Loucy (cell line): ENCODE measurements around the gene SUOX.
"Not testable (repeated sequence)": the region's sequence is repeated elsewhere in the genome, so short reads cannot be mapped to it uniquely, and the experiment has no call there.

Experiments
- H2AFZ ChIP-seq: fragments of 200-600 bp; sonication (generic); 2 replicates; pipeline ENCODE4 v1.6.0; 2016; ENCODE audit warnings: antibody characterized with exemption, mild to moderate bottlenecking, low read length, moderate library complexity
- H3F3A ChIP-seq: fragments of 200-600 bp; 2 replicates; pipeline ENCODE4 v1.6.0; 2016; ENCODE audit warnings: antibody characterized with exemption, low read depth, mild to moderate bottlenecking
- H3K27me3 ChIP-seq: fragments of 200-600 bp; sonication (generic); 2 replicates; pipeline ENCODE4 v1.6.1; 2014; ENCODE audit warnings: low read length, mild to moderate bottlenecking; ENCODE audit not compliant: insufficient read depth, poor library complexity, severe bottlenecking
- H3K36me3 ChIP-seq: fragments of 200-600 bp; sonication (generic); 2 replicates; pipeline ENCODE4 v1.6.1; 2016; ENCODE audit warnings: low read length; ENCODE audit not compliant: insufficient read depth
- H3K4me1 ChIP-seq: fragments of 200-600 bp; sonication (generic); 2 replicates; pipeline ENCODE4 v1.5.1; 2014; ENCODE audit warnings: low read length, mild to moderate bottlenecking; ENCODE audit not compliant: insufficient read depth, poor library complexity, severe bottlenecking
- H3K4me2 ChIP-seq: fragments of 200-600 bp; sonication (generic); 2 replicates; pipeline ENCODE4 v1.6.0; 2014; ENCODE audit warnings: antibody characterized with exemption, low read length, low read depth, mild to moderate bottlenecking; ENCODE audit not compliant: poor library complexity, severe bottlenecking
- H3K4me3 ChIP-seq: fragments of 200-600 bp; sonication (generic); 2 replicates; pipeline ENCODE4 v1.5.1; 2014; ENCODE audit warnings: low read length, mild to moderate bottlenecking, mixed read lengths; ENCODE audit not compliant: poor library complexity, severe bottlenecking
- H3K79me2 ChIP-seq: fragments of 200-600 bp; sonication (generic); 2 replicates; pipeline ENCODE4 v1.6.1; 2014; ENCODE audit warnings: low read length; ENCODE audit not compliant: insufficient read depth
- H3K9ac ChIP-seq: fragments of 200-600 bp; sonication (generic); 2 replicates; pipeline ENCODE4 v1.6.0; 2014; ENCODE audit warnings: mild to moderate bottlenecking, low read depth, low read length, moderate library complexity; ENCODE audit not compliant: poor library complexity, severe bottlenecking
- H3K9me2 ChIP-seq: fragments of 200-600 bp; sonication (generic); replicated peaks from 2 replicates; pipeline ENCODE4 v1.6.1; 2016; ENCODE audit warnings: low read depth, low read length, mixed read lengths
- H3K9me3 ChIP-seq: fragments of 200-600 bp; sonication (generic); 2 replicates; pipeline ENCODE4 v1.6.1; 2014; ENCODE audit warnings: mild to moderate bottlenecking, antibody characterized with exemption, low read length, low read depth; ENCODE audit not compliant: insufficient read depth
- H4K20me1 ChIP-seq: fragments of 200-600 bp; sonication (generic); 2 replicates; pipeline ENCODE4 v1.6.0; 2014; ENCODE audit warnings: antibody characterized with exemption, low read length, mild to moderate bottlenecking; ENCODE audit not compliant: insufficient read depth, poor library complexity, severe bottlenecking
- CTCF ChIP-seq: fragments of 200-600 bp; sonication (generic); conservative IDR thresholded peaks from 2 replicates; pipeline ENCODE4 v1.5.1; 2014; ENCODE audit warnings: mild to moderate bottlenecking, antibody characterized with exemption, low read length
- EZH2phosphoT487 ChIP-seq: fragments of 200-600 bp; IDR thresholded peaks from 2 replicates; pipeline ENCODE4 v1.6.1; 2018; ENCODE audit warnings: antibody characterized with exemption, mild to moderate bottlenecking, moderate library complexity, borderline replicate concordance

Gene SUOX

GRCh38 chr12:56001487-56002100, 4.5 kb downstream of the SUOX start:
- TF ChIP-seq CTCF (no peak), EZH2phosphoT487 (no peak)
- Histone ChIP-seq H3K4me2 (no peak overlapping the region), H4K20me1 (no peaks in the 10 kb centered on the region), H3F3A (no peaks in the 10 kb centered on the region), H3K4me3 (no peak overlapping the region), H2AFZ (no peak overlapping the region), H3K9me2 (no peaks in the 10 kb centered on the region), H3K79me2 (no peaks in the 10 kb centered on the region), H3K9me3 (no peaks in the 10 kb centered on the region), H3K9ac (no peak overlapping the region), H3K4me1 (no peaks in the 10 kb centered on the region), H3K27me3 (no peaks in the 10 kb centered on the region), H3K36me3 (no peaks in the 10 kb centered on the region)

- H3K79me2 ChIP-seq, H2AFZ ChIP-seq, H3K4me2 ChIP-seq, H3K9ac ChIP-seq, H4K20me1 ChIP-seq, H3K27me3 ChIP-seq, H3K9me3 ChIP-seq, H3K36me3 ChIP-seq, H3K9me2 ChIP-seq, H3K4me3 ChIP-seq, H3K4me1 ChIP-seq, H3F3A ChIP-seq: not testable (repeated sequence)
Observed at GRCh38 chr12:56003376-56003775, 6.3 kb downstream of the SUOX start.

DNA sequence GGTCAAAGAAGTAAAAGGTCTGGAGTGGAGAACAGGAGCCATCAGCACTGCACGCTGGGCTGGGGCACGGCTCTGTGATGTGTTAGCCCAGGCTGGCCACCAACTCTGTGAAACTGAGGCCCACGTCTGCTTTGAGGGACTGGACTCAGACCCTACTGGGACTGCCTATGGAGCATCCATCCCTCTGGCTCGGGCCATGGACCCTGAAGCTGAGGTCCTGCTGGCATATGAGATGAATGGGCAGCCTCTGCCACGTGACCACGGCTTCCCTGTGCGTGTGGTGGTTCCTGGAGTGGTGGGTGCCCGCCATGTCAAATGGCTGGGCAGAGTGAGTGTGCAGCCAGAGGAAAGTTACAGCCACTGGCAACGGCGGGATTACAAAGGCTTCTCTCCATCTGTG, 7.1 kb downstream of the SUOX start:
- Histone ChIP-seq H2AFZ (no peak overlapping the region), H3K27me3 (no peaks in the 10 kb centered on the region), H3K4me3 (no peak overlapping the region), H3K36me3 (no peaks in the 10 kb centered on the region), H4K20me1 (no peaks in the 10 kb centered on the region), H3K4me2 (no peak overlapping the region), H3K9me3 (no peaks in the 10 kb centered on the region), H3K9me2 (no peaks in the 10 kb centered on the region), H3K4me1 (peaks cover 9% of the 10 kb centered on the region), H3K9ac (no peak overlapping the region), H3F3A (no peaks in the 10 kb centered on the region), H3K79me2 (no peaks in the 10 kb centered on the region)
- TF ChIP-seq EZH2phosphoT487 = no peak
- TF ChIP-seq CTCF = no peak
